ENCODE measurements around the gene TRIM67.

GRCh38 chr1:231234506-231234905 is 72.6 kb downstream of the TRIM67 start:
- TF ChIP-seq RCOR1 (IDR thresholded peaks at IDR 0.05; ENCODE audit: insufficient replicate concordance, low read length) (no peak), CEBPB (IDR thresholded peaks at IDR 0.05; ENCODE audit: low read depth, low read length) (no peak), RAD21 (IDR thresholded peaks at IDR 0.05; ENCODE audit: low read length) (no peak), CTCF (conservative IDR thresholded peaks at IDR 0.05; ENCODE audit: low read depth, low read length) (no peak)

Data from IMR-90 (cell line).